Endothelial cell of umbilical vein (primary cell): ENCODE results near the gene GALNT9. TPM values are rescaled to one million over a fixed set of nuclear protein-coding genes. Genes with fewer than 3 reads are reported as not detected.

Source experiments
- BruUV-seq: library from RNA; stranded (reverse); fragments of 400-500 nt; replicated peaks from 2 replicates; lab custom pipeline; 2021; lab: Mats Ljungman, UMichigan
- CTCF ChIA-PET: fragments of 300-600, 350-600 bp; sonication (Branson Sonifier 250); formaldehyde crosslinking; loops from one replicate; lab custom pipeline; 2021; ENCODE audit warnings: antibody characterized with exemption, inconsistent platforms; lab: Charles Lee
- POLR2A ChIA-PET: fragments of 300-600, 350-600 bp; sonication (Branson Sonifier 250); formaldehyde crosslinking; loops from one replicate; lab custom pipeline; 2021; ENCODE audit warnings: antibody characterized with exemption, inconsistent platforms; lab: Charles Lee
- DNase-seq: peaks from one replicate; pipeline ENCODE4 v3.0.0-alpha.2; 2011; ENCODE audit warnings: low read depth, low spot score
- FAIRE-seq: peaks from 2 replicates; lab custom pipeline; 2011; peaks lifted over from hg19 to GRCh38; lab: Jason Lieb, UNC
- H2AFZ ChIP-seq: 2 replicates; pipeline ENCODE4 v1.6.0; 2012; ENCODE audit warnings: low read depth, low read length, control low read depth, inconsistent platforms
- H3K27ac ChIP-seq: 2 replicates; pipeline ENCODE4 v1.5.1; 2011; ENCODE audit warnings: low read depth, mild to moderate bottlenecking, control low read depth, low read length, moderate library complexity; ENCODE audit not compliant: insufficient read depth
- H3K27me3 ChIP-seq, 2 experiments: 2 replicates each; pipeline versions ENCODE4 v1.6.0 to v1.6.1; 2011; ENCODE audit warnings: low read length in 2 of 2, mixed read lengths in 1 of 2; ENCODE audit not compliant: control insufficient read depth in 2 of 2, insufficient read depth in 2 of 2
- H3K36me3 ChIP-seq, 2 experiments: 2 replicates in 1 of 2; 3 replicates in 1 of 2; pipeline ENCODE4 v1.5.1; 2011; ENCODE audit warnings: low read length in 2 of 2, mild to moderate bottlenecking in 1 of 2, moderate library complexity in 1 of 2; ENCODE audit not compliant: control insufficient read depth in 2 of 2, insufficient read depth in 2 of 2; ENCODE audit errors: extremely low read depth in 1 of 2
- H3K4me1 ChIP-seq: 3 replicates; pipeline ENCODE4 v1.5.1; 2011; ENCODE audit warnings: mild to moderate bottlenecking, low read length; ENCODE audit not compliant: control insufficient read depth, insufficient read depth; ENCODE audit errors: extremely low read depth
- H3K4me2 ChIP-seq: 2 replicates; pipeline ENCODE4 v1.6.1; 2011; ENCODE audit warnings: low read length, control low read depth, mixed read lengths; ENCODE audit not compliant: insufficient read depth
- H3K4me3 ChIP-seq, 3 experiments: fragments of 200-600 bp in 1 of 3; sonication (generic), shearing (Covaris generic) in 1 of 3; replicated peaks in 1 of 3; 2 replicates each; pipeline ENCODE4 v1.5.1; 2011 to 2016; ENCODE audit warnings: control low read depth in 3 of 3, low read length in 3 of 3, mild to moderate bottlenecking in 2 of 3, inconsistent platforms in 1 of 3, low read depth in 1 of 3, moderate library complexity in 1 of 3; ENCODE audit not compliant: insufficient read depth in 1 of 3
- H3K79me2 ChIP-seq: 2 replicates; pipeline ENCODE4 v1.6.0; 2012; ENCODE audit warnings: low read length, inconsistent platforms; ENCODE audit not compliant: control insufficient read depth, insufficient read depth
- H3K9ac ChIP-seq: replicated peaks from 2 replicates; pipeline ENCODE3; 2011; ENCODE audit warnings: low read length, control low read depth; ENCODE audit not compliant: insufficient read depth; ENCODE audit errors: extremely low read depth
- H3K9me1 ChIP-seq: replicated peaks from 3 replicates; pipeline ENCODE4 v1.6.0; 2011; ENCODE audit warnings: mild to moderate bottlenecking, low read length; ENCODE audit not compliant: control insufficient read depth, insufficient read depth; ENCODE audit errors: extremely low read depth
- H3K9me3 ChIP-seq: replicated peaks from 2 replicates; pipeline ENCODE4 v1.5.1; 2012; ENCODE audit warnings: low read length, inconsistent platforms; ENCODE audit not compliant: control insufficient read depth, insufficient read depth
- H4K20me1 ChIP-seq: replicated peaks from 2 replicates; pipeline ENCODE3; 2011; ENCODE audit warnings: mild to moderate bottlenecking, low read length; ENCODE audit not compliant: control insufficient read depth, insufficient read depth; ENCODE audit errors: extremely low read depth
- CTCF ChIP-seq, 2 donors: IDR thresholded peaks; 1 replicate in 1 of 2; 2 replicates in 1 of 2; pipeline ENCODE4 v1.5.1; 2011; ENCODE audit warnings: low read length in 2 of 2, mild to moderate bottlenecking in 2 of 2, moderate library complexity in 2 of 2, control low read depth in 1 of 2, inconsistent platforms in 1 of 2, low read depth in 1 of 2; ENCODE audit not compliant: insufficient read depth in 1 of 2; ENCODE audit errors: extremely low read depth in 1 of 2
- EZH2 ChIP-seq: IDR thresholded peaks from 2 replicates; pipeline ENCODE4 v1.6.1; 2012; ENCODE audit warnings: borderline replicate concordance, low read depth, mild to moderate bottlenecking, moderate library complexity, low read length, inconsistent platforms; ENCODE audit not compliant: severe bottlenecking
- FOS ChIP-seq: IDR thresholded peaks from 2 replicates; pipeline ENCODE4 v1.6.1; 2011; ENCODE audit warnings: mild to moderate bottlenecking, low read length, moderate library complexity, borderline replicate concordance; ENCODE audit not compliant: insufficient read depth
- GATA2 ChIP-seq: IDR thresholded peaks from 2 replicates; pipeline ENCODE4 v1.7.0; 2011; ENCODE audit warnings: low read depth, mild to moderate bottlenecking, moderate library complexity, mixed read lengths, low read length; ENCODE audit not compliant: insufficient read length, insufficient read depth
- JUN ChIP-seq: IDR thresholded peaks from 2 replicates; pipeline ENCODE4 v1.6.1; 2011; ENCODE audit warnings: borderline replicate concordance, low read depth; ENCODE audit not compliant: insufficient read length, insufficient read depth
- MYC ChIP-seq: IDR thresholded peaks from one replicate; pipeline ENCODE4 v1.6.1; 2011; ENCODE audit warnings: mild to moderate bottlenecking, low read depth, low read length
- POLR2A ChIP-seq: IDR thresholded peaks from 2 replicates; pipeline ENCODE4 v1.6.1; 2012; ENCODE audit warnings: low read depth, mild to moderate bottlenecking, control low read depth, low read length
- POLR2AphosphoS5 ChIP-seq: IDR thresholded peaks from 2 replicates; pipeline ENCODE4 v1.6.1; 2012; ENCODE audit warnings: low read depth, mild to moderate bottlenecking, control low read depth, low read length, moderate library complexity; ENCODE audit not compliant: insufficient read depth
- dilution Hi-C: fragments of 300-500 bp; cut with MboI; formaldehyde crosslinking; loops from one replicate; pipeline ENCODE4 v1.15.0; 2019; ENCODE audit warnings: low sequenced_read_pairs; ENCODE audit not compliant: extremely low pct_ligation_motif_present
- intact Hi-C: fragments of 100-400 bp; cut with micrococcal nuclease; formaldehyde crosslinking; loops from one replicate; pipeline ENCODE4 v1.10.0; 2022
- polyA plus RNA-seq, 4 experiments: library from polyadenylated mRNA; depleted of rRNA in 3 of 4; stranded (reverse) in 3 of 4; unstranded in 1 of 4; fragments of >200 nt; gene quantifications; 2 replicates each; pipeline versions ENCODE4 v1.2.1 to v1.2.3, GENCODE V29; 2011 to 2012; ENCODE audit warnings: missing spikeins in 1 of 4
- total RNA-seq: library from RNA; stranded (reverse); gene quantifications from 2 replicates; pipeline ENCODE4 v1.2.3, GENCODE V29; 2021
- TF ChIP-seq, protein P1 (sequence below): IDR thresholded peaks from 2 replicates; pipeline ENCODE4 v1.6.1; 2011; ENCODE audit not compliant: insufficient read depth, insufficient read length

Gene GALNT9
- total and polyA plus RNA-seq, 2 donors (not counting 3 experiments of a cell fraction or from before 2014, with no cell fraction given) = 0.14 to 0.73 TPM

- Histone ChIP-seq H3K27me3 (no peaks in the 10 kb centered on the region), H3K27ac (no peak overlapping the region), H2AFZ (no peak overlapping the region), H3K9me1 (no peaks in the 10 kb centered on the region), H4K20me1 (no peaks in the 10 kb centered on the region), H3K4me1 (no peaks in the 10 kb centered on the region), H3K79me2 (no peaks in the 10 kb centered on the region), H3K9ac (no peak overlapping the region), H3K4me2 (no peak overlapping the region), H3K4me3 (no peak overlapping the region), H3K9me3 (no peaks in the 10 kb centered on the region), H3K36me3 (no peaks in the 10 kb centered on the region)
- TF ChIP-seq POLR2A (no peak), MYC (no peak), CTCF (IDR thresholded peaks at IDR 0.05; ENCODE audit: extremely low read depth in 1 of 2, insufficient read depth in 1 of 2, low read depth in 1 of 2, low read length in 2 of 2) (no peak), POLR2AphosphoS5 (no peak), JUN (no peak), EZH2 (no peak), GATA2 (no peak), FOS (no peak)
- TF ChIP-seq, protein P1, sequence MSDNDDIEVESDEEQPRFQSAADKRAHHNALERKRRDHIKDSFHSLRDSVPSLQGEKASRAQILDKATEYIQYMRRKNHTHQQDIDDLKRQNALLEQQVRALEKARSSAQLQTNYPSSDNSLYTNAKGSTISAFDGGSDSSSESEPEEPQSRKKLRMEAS = no peak
- dilution Hi-C loops = no loop called here
- CTCF ChIA-PET = interaction anchor here (1.2 kb wide), 1 partner anchor 110 kb away, joined by 3 read pairs; no protein-coding TSS in a partner anchor
- intact Hi-C loops = no loop called here
- no peak for FAIRE-seq
- POLR2A ChIA-PET = no interaction called here
- DNase-seq = no peak
- no TSS peak for BruUV-seq
These were observed 65.8 kb downstream of the GALNT9 start for GRCh38 chr12:132263451-132264049.
